Body of pancreas (tissue), 4 donors: ENCODE results near the gene TSSK2. TPM values are rescaled to one million over a fixed set of nuclear protein-coding genes. Genes with fewer than 3 reads are reported as not detected.

Source experiments
- ATAC-seq: fragments of 150-250 bp; one replicate; pipeline ENCODE4 v1.9.1; 2016
- DNase-seq, 4 donors: peaks; one replicate each; pipeline ENCODE4 v3.0.0-alpha.2; 2019
- H3K27ac ChIP-seq, 4 donors: fragments of 200-600 bp; sonication (generic); 1 replicate in 3 of 4; 2 replicates in 1 of 4; pipeline versions ENCODE4 v1.5.1 to v1.6.1; 2016 to 2019; ENCODE audit warnings: mild to moderate bottlenecking in 1 of 4, mixed read lengths in 1 of 4, moderate library complexity in 1 of 4
- H3K27me3 ChIP-seq, 2 donors: fragments of 200-600 bp; sonication (generic); one replicate each; pipeline ENCODE4 v1.6.0; 2016; ENCODE audit warnings: mild to moderate bottlenecking in 1 of 2
- H3K36me3 ChIP-seq, 2 donors: fragments of 200-600 bp; sonication (generic); replicated peaks in 1 of 2; 2 replicates each; pipeline ENCODE4 v1.5.1; 2016; ENCODE audit warnings: low read depth in 2 of 2; ENCODE audit not compliant: insufficient read depth in 1 of 2
- H3K4me1 ChIP-seq: fragments of 200-600 bp; sonication (generic); one replicate; pipeline ENCODE4 v1.6.0; 2016
- H3K4me3 ChIP-seq, 2 donors: fragments of 200-600 bp; sonication (generic); 1 replicate in 1 of 2; 2 replicates in 1 of 2; pipeline ENCODE4 v1.5.1; 2016 to 2019
- H3K9me3 ChIP-seq, 3 donors: fragments of 200-600 bp; sonication (generic); 1 replicate in 2 of 3; 2 replicates in 1 of 3; pipeline ENCODE4 v1.5.1; 2016
- POLR2A ChIP-seq, 3 donors: fragments of 450-650 bp; IDR thresholded peaks; one replicate each; pipeline ENCODE4 v1.6.1; 2016; ENCODE audit warnings: antibody characterized with exemption in 3 of 3, mild to moderate bottlenecking in 2 of 3
- WGBS, 2 donors: methylation state at CpG; one replicate each; pipeline ENCODE4 v1.1.5; 2017; 5-methylcytosine and 5-hydroxymethylcytosine counted together
- intact Hi-C: fragments of 100-400 bp; cut with DNase I; formaldehyde crosslinking; loops from one replicate; pipeline ENCODE4 v1.15.1; 2023
- total RNA-seq, 2 donors: library from RNA; depleted of rRNA; stranded (reverse); fragments of >200 nt; gene quantifications; one replicate each; pipeline ENCODE4 v1.1.0, GENCODE V29; 2016
- TF ChIP-seq, protein P1 (sequence below), 7 experiments: fragments of 450-650 bp in 4 of 7; fragments of 200-600 bp in 3 of 7; sonication (generic) in 3 of 7; IDR thresholded peaks; one replicate each; pipeline ENCODE4 v1.5.1; 2016 to 2019; ENCODE audit warnings: antibody characterized with exemption in 7 of 7

Gene TSSK2
- total RNA-seq, 2 donors from 2014 or later: 0.33 TPM; not detected in 1

DNA sequence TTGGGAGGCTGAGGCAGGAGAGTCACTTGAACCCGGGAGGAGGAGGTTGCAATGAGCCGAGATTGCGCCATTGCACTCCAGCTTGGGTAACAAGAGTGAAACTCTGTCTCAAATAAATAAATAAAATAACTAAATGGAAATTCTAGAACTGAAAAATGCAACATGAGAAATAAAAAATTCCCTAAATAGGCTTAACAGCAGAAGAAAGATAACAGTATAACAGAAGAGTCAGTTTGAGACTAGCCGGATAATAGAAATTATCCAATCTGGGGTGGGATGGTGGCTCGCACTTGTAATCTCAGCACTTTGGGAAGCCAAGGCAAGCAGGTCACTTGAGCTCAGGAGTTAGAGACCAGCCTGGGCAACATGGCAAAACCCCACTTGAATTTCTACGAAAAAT, 33.3 kb downstream of the TSSK2 start:
- Histone ChIP-seq H3K27me3 (peaks cover 0 to 11% of the 10 kb centered on the region in 2 donors), H3K4me3 (no peak overlapping the region), H3K36me3 (no peaks in the 10 kb centered on the region), H3K4me1 (peaks cover 4% of the 10 kb centered on the region), H3K27ac (no peak overlapping the region), H3K9me3 (no peaks in the 10 kb centered on the region)
- 84 to 88% methylated on average over 6 of the region's 6 CpGs for WGBS, 2 donors
- DNase-seq (no peak), ATAC-seq (no peak)
- no peak for TF ChIP-seq POLR2A (IDR thresholded peaks at IDR 0.05)
- TF ChIP-seq, protein P1, sequence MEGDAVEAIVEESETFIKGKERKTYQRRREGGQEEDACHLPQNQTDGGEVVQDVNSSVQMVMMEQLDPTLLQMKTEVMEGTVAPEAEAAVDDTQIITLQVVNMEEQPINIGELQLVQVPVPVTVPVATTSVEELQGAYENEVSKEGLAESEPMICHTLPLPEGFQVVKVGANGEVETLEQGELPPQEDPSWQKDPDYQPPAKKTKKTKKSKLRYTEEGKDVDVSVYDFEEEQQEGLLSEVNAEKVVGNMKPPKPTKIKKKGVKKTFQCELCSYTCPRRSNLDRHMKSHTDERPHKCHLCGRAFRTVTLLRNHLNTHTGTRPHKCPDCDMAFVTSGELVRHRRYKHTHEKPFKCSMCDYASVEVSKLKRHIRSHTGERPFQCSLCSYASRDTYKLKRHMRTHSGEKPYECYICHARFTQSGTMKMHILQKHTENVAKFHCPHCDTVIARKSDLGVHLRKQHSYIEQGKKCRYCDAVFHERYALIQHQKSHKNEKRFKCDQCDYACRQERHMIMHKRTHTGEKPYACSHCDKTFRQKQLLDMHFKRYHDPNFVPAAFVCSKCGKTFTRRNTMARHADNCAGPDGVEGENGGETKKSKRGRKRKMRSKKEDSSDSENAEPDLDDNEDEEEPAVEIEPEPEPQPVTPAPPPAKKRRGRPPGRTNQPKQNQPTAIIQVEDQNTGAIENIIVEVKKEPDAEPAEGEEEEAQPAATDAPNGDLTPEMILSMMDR (IDR thresholded peaks at IDR 0.05): no peak
- intact Hi-C loops: no loop called here

DNA sequence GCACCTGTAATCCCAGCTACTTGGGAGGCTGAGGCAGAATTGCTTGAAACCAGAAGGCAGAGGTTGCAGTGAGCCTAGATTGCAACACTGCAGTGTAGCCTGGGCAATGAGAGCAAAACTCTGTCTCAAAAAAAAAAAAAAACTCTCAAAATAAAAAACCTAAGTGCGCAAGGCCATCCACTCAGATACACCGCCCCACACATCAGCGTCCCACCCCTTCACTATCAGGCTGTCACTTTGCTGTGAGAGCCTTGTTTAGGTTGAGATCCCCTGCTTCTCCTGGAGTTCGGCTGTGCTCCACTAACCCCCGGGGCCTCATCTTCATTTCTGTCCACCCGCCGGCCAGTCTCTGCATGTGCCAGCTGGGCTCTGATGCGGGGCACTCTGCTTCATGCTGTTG, 35.3 kb downstream of the TSSK2 start:
- Histone ChIP-seq H3K4me3 (no peak overlapping the region), H3K36me3 (no peaks in the 10 kb centered on the region), H3K4me1 (peaks cover 19% of the 10 kb centered on the region), H3K27me3 (peaks cover 0 to 11% of the 10 kb centered on the region in 2 donors), H3K9me3 (no peaks in the 10 kb centered on the region), H3K27ac (no peak overlapping the region)
- ATAC-seq (no peak), DNase-seq (no peak)
- intact Hi-C loops: no loop called here
- no peak for TF ChIP-seq POLR2A (IDR thresholded peaks at IDR 0.05)
- TF ChIP-seq, protein P1 (IDR thresholded peaks at IDR 0.05): no peak
- WGBS, 2 donors: 54 to 66% methylated on average over 8 of the region's 8 CpGs

DNA sequence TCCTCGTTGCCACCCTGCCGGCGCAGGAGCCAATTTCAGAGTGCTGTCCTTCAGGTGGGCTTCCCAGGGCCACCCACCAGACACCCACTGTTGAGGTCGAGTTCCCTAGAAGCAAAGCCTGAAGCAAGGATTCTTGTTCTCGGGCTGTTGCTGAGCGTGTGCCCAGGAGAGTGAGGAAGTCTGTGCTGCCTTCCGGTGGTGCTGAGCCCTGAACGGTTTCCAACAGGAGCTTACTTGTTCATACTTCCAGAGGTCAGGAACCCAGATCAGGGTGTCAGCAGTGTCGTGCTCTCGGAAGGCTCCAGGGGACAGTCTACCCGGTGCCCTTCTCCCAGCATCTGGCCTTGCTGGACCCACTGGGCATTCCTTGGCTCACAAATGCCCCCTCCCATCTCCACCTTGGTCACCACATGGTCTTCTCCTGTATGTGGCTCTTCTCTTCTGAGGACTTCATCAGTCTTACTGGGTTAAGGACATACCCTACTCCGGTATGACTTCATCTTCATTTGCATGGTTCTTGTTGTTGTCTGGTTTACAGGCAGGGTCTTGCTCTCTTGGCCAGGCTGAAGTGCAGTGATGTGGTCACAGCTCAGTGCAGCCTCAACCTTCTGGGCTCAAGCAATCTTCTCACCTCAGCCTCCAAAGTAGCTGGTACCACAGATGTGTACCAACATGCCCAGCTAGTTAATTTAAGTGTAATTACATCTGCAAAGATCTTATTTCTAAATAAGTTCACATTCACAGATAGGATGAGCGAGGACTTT, 36.2 kb downstream of the TSSK2 start:
- TF ChIP-seq POLR2A (IDR thresholded peaks at IDR 0.05): no peak
- TF ChIP-seq, protein P1 (IDR thresholded peaks at IDR 0.05): no peak
- Histone ChIP-seq H3K4me3 (no peak overlapping the region), H3K4me1 (peaks cover 22% of the 10 kb centered on the region), H3K36me3 (no peaks in the 10 kb centered on the region), H3K9me3 (no peaks in the 10 kb centered on the region), H3K27me3 (peaks cover 0 to 11% of the 10 kb centered on the region in 2 donors), H3K27ac (no peak overlapping the region)
- intact Hi-C loops: no loop called here
- DNase-seq (no peak), ATAC-seq (no peak)
- WGBS, 2 donors: 54 to 58% methylated on average over 6 to 13 of the region's 13 CpGs

DNA sequence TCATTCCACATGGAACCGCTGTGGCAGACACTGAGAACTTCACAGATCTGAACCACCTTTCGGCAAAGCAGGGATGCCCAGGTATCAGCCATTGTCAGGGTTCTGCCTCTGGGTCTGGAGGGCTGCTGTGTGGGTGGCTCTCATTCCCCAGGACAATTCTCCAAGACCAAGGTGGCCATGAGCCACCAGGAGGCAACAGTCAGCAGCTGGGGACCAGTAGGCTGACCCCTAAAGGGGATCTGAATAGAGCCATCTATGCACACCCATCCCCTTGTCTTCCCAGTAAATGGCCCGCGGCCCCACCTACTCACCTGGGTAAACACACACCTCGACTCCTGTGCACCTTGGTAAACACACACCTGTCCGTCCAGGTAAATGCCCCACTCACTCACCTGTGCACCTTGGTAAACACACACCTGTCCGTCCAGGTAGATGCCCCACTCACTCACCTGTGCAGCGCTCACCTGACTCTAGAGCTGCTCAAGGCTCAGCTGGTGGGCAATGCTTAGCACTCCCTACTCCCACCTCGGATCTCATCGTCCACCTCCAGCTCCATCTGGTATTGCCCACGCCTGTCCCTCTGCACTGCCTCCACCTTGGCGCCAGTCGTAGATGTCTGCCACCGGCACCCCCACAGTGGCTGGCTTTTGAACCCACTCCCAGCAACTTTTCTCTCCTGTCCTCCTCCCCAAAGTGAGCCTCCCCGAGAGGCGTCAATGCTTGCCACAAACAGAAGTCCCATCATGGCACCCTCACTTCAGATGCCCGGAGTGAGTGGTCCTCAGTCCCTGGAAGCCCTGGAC, 37.2 kb downstream of the TSSK2 start:
- Histone ChIP-seq H3K9me3 (no peaks in the 10 kb centered on the region), H3K36me3 (no peaks in the 10 kb centered on the region), H3K4me3 (no peak overlapping the region), H3K27me3 (peaks cover 0 to 11% of the 10 kb centered on the region in 2 donors), H3K4me1 (peaks cover 32% of the 10 kb centered on the region), H3K27ac (no peak overlapping the region)
- ATAC-seq (no peak), DNase-seq (no peak)
- 26 to 29% methylated on average over 16 to 17 of the region's 17 CpGs for WGBS, 2 donors
- intact Hi-C loops: no loop called here
- no peak for TF ChIP-seq POLR2A (IDR thresholded peaks at IDR 0.05)
- TF ChIP-seq, protein P1 (IDR thresholded peaks at IDR 0.05): no peak
